Measurements from ENCODE around the gene TTLL8.

TTLL8 gene

DNA sequence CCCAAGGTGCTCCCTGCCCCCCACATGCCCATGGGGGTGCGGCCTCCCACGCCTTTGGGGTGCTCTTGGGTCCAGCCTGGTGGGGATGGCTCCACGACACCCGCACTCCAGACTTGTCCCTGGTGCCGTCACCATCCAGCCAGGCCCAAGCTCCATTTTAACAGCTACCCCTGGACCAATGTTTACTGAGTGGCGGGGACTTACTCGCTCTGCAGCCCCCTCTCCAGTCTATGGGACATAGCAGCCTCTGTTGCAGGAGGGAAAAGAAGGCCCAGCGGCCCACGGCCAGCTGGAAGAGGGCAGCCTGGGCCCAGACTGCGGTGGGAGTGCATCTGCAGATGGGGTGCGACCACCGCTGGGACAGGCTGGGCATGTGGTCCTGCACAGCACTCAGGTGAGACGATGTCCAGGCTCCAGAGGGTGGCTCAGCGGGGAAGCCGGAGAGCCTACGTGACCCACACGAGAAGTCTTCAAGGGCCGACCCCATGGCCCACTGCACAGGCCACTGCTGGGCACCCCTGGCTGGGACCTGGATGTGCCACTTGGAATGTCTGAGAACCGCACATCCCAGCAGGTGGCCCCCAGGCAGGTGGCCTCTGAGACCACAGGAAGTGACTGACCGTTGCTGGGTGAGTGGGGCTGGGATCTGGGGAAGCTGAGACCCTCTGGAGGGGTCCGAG lies 63.6 kb downstream of the TTLL8 start:
- Histone ChIP-seq H3K9ac (ENCODE audit: low read depth, low read length, poor library complexity, severe bottlenecking) (no peak overlapping the region), H3K27me3 (ENCODE audit: insufficient read depth, low read length, poor library complexity, severe bottlenecking) (no peaks in the 10 kb centered on the region), H3F3A (ENCODE audit: low read depth) (no peaks in the 10 kb centered on the region), H3K9me3 (ENCODE audit: insufficient read depth, low read depth, low read length) (peaks cover 5% of the 10 kb centered on the region; the same call in 1 of the 2 replicates), H2AFZ (ENCODE audit: low read length) (no peak overlapping the region), H3K4me3 (ENCODE audit: low read length, poor library complexity, severe bottlenecking) (no peak overlapping the region), H3K4me1 (ENCODE audit: insufficient read depth, low read length, poor library complexity, severe bottlenecking) (peaks cover 3% of the 10 kb centered on the region), H3K9me2 (replicated peaks; ENCODE audit: low read depth, low read length) (no peaks in the 10 kb centered on the region), H3K79me2 (ENCODE audit: insufficient read depth, low read length) (no peaks in the 10 kb centered on the region), H3K36me3 (ENCODE audit: insufficient read depth, low read length) (no peaks in the 10 kb centered on the region), H4K20me1 (ENCODE audit: insufficient read depth, low read length, poor library complexity, severe bottlenecking) (no peaks in the 10 kb centered on the region), H3K4me2 (ENCODE audit: low read depth, low read length, poor library complexity, severe bottlenecking) (no peak overlapping the region)
- TF ChIP-seq, protein P1, sequence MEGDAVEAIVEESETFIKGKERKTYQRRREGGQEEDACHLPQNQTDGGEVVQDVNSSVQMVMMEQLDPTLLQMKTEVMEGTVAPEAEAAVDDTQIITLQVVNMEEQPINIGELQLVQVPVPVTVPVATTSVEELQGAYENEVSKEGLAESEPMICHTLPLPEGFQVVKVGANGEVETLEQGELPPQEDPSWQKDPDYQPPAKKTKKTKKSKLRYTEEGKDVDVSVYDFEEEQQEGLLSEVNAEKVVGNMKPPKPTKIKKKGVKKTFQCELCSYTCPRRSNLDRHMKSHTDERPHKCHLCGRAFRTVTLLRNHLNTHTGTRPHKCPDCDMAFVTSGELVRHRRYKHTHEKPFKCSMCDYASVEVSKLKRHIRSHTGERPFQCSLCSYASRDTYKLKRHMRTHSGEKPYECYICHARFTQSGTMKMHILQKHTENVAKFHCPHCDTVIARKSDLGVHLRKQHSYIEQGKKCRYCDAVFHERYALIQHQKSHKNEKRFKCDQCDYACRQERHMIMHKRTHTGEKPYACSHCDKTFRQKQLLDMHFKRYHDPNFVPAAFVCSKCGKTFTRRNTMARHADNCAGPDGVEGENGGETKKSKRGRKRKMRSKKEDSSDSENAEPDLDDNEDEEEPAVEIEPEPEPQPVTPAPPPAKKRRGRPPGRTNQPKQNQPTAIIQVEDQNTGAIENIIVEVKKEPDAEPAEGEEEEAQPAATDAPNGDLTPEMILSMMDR (conservative IDR thresholded peaks at IDR 0.05; ENCODE audit: low read length) = no peak
- no peak for TF ChIP-seq EZH2phosphoT487 (IDR thresholded peaks at IDR 0.05; ENCODE audit: borderline replicate concordance)

DNA sequence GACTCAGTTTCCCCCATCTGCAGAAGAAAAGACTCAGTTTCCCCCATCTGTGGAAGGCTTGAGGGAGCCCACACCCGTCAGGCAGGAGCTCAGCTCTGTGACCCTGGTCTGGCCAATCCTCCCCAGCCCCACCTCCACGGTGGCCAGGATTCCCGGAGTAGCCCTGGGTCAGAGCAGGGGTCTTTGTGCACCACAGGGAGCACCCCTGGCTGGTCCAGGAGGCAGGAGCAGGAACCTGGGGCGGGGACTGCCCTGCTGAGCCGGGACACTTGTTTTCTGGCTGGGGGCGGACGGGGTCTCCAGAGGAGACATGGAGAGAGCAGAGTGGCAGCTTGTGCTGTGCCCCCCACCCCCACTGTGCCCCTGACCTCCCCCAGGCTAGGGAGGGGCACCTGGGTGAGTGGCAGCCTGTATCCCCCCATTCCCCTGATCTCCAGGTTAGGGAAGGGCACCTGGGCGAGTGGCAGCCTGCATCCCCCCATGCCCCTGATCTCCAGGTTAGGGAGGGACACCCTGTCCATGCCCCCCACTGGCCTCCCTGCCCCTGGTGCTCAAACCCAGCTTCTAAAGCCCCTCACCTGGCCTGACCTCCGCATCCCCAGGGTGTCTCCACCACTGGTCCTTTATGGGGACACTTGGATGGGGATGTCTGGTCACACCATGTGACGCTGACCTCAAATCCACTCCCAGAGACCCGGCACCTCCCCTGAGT lies 64.3 kb downstream of the TTLL8 start:
- no peaks in the 10 kb centered on the region for H3K79me2 ChIP-seq (ENCODE audit: insufficient read depth, low read length)
- H2AFZ ChIP-seq (ENCODE audit: low read length) = peak overlapping the region; percentile 70; the same call in 1 of the 2 replicates
- peaks cover 5% of the 10 kb centered on the region; the same call in 1 of the 2 replicates for H3K9me3 ChIP-seq (ENCODE audit: insufficient read depth, low read depth, low read length)
- no peaks in the 10 kb centered on the region for H3K36me3 ChIP-seq (ENCODE audit: insufficient read depth, low read length)
- no peaks in the 10 kb centered on the region for H3K9me2 ChIP-seq (replicated peaks; ENCODE audit: low read depth, low read length)
- peaks cover 3% of the 10 kb centered on the region for H3K4me1 ChIP-seq (ENCODE audit: insufficient read depth, low read length, poor library complexity, severe bottlenecking)
- no peak overlapping the region for H3K4me3 ChIP-seq (ENCODE audit: low read length, poor library complexity, severe bottlenecking)
- no peaks in the 10 kb centered on the region for H3K27me3 ChIP-seq (ENCODE audit: insufficient read depth, low read length, poor library complexity, severe bottlenecking)
- TF ChIP-seq EZH2phosphoT487 (IDR thresholded peaks at IDR 0.05; ENCODE audit: borderline replicate concordance) = no peak
- TF ChIP-seq, protein P1 (conservative IDR thresholded peaks at IDR 0.05; ENCODE audit: low read length) = no peak
- H4K20me1 ChIP-seq (ENCODE audit: insufficient read depth, low read length, poor library complexity, severe bottlenecking) = no peaks in the 10 kb centered on the region
- no peak overlapping the region for H3K4me2 ChIP-seq (ENCODE audit: low read depth, low read length, poor library complexity, severe bottlenecking)
- no peak overlapping the region for H3K9ac ChIP-seq (ENCODE audit: low read depth, low read length, poor library complexity, severe bottlenecking)
- no peaks in the 10 kb centered on the region for H3F3A ChIP-seq (ENCODE audit: low read depth)

- Histone ChIP-seq H3K79me2 (ENCODE audit: insufficient read depth, low read length) (no peaks in the 10 kb centered on the region), H3K9ac (ENCODE audit: low read depth, low read length, poor library complexity, severe bottlenecking) (no peak overlapping the region), H3K4me1 (ENCODE audit: insufficient read depth, low read length, poor library complexity, severe bottlenecking) (peaks cover 3% of the 10 kb centered on the region), H3K36me3 (ENCODE audit: insufficient read depth, low read length) (no peaks in the 10 kb centered on the region), H3K4me2 (ENCODE audit: low read depth, low read length, poor library complexity, severe bottlenecking) (no peak overlapping the region), H3K27me3 (ENCODE audit: insufficient read depth, low read length, poor library complexity, severe bottlenecking) (no peaks in the 10 kb centered on the region), H3K9me3 (ENCODE audit: insufficient read depth, low read depth, low read length) (peaks cover 5% of the 10 kb centered on the region; the same call in 1 of the 2 replicates), H3K4me3 (ENCODE audit: low read length, poor library complexity, severe bottlenecking) (no peak overlapping the region), H3K9me2 (replicated peaks; ENCODE audit: low read depth, low read length) (no peaks in the 10 kb centered on the region), H4K20me1 (ENCODE audit: insufficient read depth, low read length, poor library complexity, severe bottlenecking) (no peaks in the 10 kb centered on the region), H3F3A (ENCODE audit: low read depth) (no peaks in the 10 kb centered on the region), H2AFZ (ENCODE audit: low read length) (peak overlapping the region; percentile 70; the same call in 1 of the 2 replicates)
- TF ChIP-seq, protein P1 (conservative IDR thresholded peaks at IDR 0.05; ENCODE audit: low read length) = peak; percentile 78
- no peak for TF ChIP-seq EZH2phosphoT487 (IDR thresholded peaks at IDR 0.05; ENCODE audit: borderline replicate concordance)
Measured at GRCh38 chr22:49992921-49993648, 65.0 kb downstream of the TTLL8 start.

Measured in Loucy (cell line).